ENCODE results near the gene STOML2.
"Not testable (repeated sequence)": the region's sequence is repeated elsewhere in the genome, so short reads cannot be mapped to it uniquely, and the experiment has no call there.

STOML2 gene

GRCh38 chr9:35102769-35103659 is at the start of gene STOML2:
Gene STOML2, minus strand, starts transcription at chr9:35103131. Its CDS starts 37 bp downstream, at chr9:35103094.
- peak within 1 kb of the TSS; percentile 57 to 87 (median 64) for H3K4me3 ChIP-seq

DNA sequence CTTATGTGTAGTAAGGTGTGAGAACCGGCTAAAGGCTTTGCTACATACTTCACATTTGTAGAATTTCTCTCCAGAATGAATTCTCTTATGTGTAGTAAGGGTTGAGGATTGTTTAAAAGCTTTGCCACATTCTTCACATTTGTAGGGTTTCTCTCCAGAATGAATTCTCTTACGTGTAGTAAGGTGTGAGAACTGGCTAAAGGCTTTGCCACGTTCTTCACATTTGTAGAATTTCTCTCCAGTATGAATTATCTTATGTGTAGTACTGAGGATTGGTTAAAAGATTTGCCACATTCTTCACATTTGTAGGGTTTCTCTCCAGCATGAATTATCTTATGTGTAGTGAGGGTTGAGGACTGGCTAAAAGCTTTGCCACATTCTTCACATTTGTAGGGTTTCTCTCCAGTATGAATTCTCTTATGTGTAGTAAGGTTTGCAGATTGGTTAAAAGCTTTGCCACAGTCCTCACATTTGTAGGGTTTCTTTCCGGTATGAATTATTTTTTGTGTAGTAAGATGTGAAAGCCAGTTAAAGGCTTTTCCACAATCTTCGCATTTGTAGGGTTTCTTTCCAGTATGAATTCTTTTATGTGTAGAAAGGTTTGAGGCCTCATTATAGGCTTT is 45.1 kb upstream of the STOML2 start:
- H3K4me3 ChIP-seq, H3K27ac ChIP-seq: not testable (repeated sequence)

More at GRCh38 chr9:35102769-35103659, at the start of gene STOML2:
- H3K27ac ChIP-seq, result peak within 1 kb of the TSS; percentile 34 to 97 (median 89)

DNA sequence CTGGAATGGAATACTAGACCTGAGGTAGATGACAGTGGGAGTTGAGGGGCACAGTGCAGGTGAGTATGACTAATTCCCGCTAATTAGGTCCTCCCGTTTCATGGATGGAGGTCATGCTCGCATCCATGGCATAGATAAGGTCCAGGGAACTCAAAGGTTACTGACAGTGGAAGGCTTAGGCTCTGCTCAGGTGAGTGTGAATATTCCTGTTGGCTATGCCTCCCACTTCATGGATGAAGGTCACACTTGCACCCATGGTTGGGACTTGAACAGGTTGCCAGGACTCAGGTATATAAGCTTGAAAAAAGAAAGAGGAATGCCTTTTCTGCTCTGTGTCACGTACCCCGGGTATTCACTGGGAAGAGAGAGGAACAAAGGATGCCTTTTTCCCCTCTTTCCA is 39.1 kb upstream of the STOML2 start:
- Histone ChIP-seq H3K4me3 (no peak overlapping the region), H3K27ac (no peak overlapping the region)

GRCh38 chr9:35140093-35140492 is 37.2 kb upstream of the STOML2 start:
- no peak overlapping the region for H3K27ac ChIP-seq
- H3K4me3 ChIP-seq, result no peak overlapping the region

GRCh38 chr9:35136866-35137265 is 33.9 kb upstream of the STOML2 start:
- no peak overlapping the region for H3K27ac ChIP-seq
- no peak overlapping the region for H3K4me3 ChIP-seq

- H3K4me3 ChIP-seq, result no peak overlapping the region
Measured at GRCh38 chr9:35135988-35136387, 33.1 kb upstream of the STOML2 start.

DNA sequence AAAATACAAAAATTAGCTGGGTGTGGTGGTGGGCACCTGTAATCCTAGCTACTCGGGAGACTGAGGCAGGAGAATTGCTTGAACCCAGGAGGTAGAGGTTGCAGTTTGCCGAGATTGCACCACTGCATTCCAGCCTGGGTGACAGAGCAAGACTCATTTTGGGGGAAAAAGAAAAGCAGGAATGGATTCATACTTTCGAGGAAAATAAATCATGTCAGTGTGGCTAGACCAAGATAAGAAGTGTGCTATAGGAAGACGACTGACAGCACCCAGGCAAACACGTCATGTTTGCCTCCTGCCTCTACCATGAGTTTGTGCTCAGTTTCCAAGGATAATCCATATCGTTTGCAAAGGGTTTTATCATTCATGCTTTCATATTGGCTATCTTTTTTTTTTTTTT is 32.0 kb upstream of the STOML2 start:
- Histone ChIP-seq H3K27ac (no peak overlapping the region), H3K4me3 (no peak overlapping the region)

More at GRCh38 chr9:35135988-35136387, 33.1 kb upstream of the STOML2 start:
- H3K27ac ChIP-seq, result no peak overlapping the region

- peak overlapping the region in 5 of 7 experiments; percentile 49 to 63 (median 57) for H3K4me3 ChIP-seq
Measured at GRCh38 chr9:35116898-35117551, 14.1 kb upstream of the STOML2 start.

GRCh38 chr9:35116539-35116897 is 13.6 kb upstream of the STOML2 start:
- peak overlapping the region; percentile 49 to 63 (median 57) for H3K4me3 ChIP-seq
- peak overlapping the region in 18 of 21 experiments; percentile 14 to 97 (median 90) for H3K27ac ChIP-seq

More at GRCh38 chr9:35116898-35117551, 14.1 kb upstream of the STOML2 start:
- peak overlapping the region in 16 of 21 experiments; percentile 3 to 97 (median 86) for H3K27ac ChIP-seq

DNA sequence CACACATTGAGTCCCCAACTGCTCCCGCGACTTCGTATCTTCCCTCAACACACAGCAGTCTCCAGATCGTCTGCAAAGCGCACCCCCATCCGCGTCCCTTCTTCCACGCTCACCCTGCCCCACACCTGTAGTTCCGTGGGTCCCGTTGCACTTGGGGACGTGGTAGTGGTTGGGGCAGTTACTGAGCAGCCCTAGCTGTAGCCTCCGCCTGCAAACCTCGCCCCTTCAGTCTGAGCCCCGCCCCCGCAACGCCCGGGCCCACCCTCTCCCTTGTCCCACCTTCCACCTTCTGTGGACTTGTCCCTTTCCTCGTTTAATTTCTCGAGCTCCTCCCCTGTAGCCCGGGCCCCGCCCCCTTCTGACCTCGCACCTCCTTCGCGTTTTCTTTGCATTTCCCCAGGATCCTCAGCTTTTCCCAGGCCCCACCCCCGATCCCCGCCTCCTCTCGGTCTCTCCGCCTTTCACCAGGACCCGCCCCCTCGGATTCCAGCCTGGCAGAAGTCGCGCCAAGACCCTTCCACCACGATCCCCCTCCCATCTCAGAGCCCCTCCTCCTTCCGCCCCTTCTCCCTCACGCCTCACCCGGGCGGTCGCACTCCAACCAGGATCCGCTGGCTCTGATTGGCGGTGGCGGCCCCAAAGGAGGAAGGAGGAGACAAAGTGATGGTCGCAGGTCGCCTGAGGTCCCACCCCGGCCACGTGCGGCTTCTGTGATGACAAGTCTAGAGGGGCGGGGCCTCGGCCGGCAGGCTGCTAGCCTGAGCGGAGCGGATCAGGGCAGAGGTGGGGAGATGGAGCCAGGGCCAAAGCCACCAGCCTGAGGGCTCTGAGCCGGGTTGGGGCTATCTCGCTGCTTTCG is 13.0 kb upstream of the STOML2 start, which contains the start of gene ATOSB:
TSS of gene ATOSB (minus strand) at position 183 of the 859 bp plus-strand sequence. CDS start 7,588 bp downstream, outside the sequence.
- H3K4me3 ChIP-seq, result peak within 1 kb of the TSS; percentile 49 to 63 (median 57)

DNA sequence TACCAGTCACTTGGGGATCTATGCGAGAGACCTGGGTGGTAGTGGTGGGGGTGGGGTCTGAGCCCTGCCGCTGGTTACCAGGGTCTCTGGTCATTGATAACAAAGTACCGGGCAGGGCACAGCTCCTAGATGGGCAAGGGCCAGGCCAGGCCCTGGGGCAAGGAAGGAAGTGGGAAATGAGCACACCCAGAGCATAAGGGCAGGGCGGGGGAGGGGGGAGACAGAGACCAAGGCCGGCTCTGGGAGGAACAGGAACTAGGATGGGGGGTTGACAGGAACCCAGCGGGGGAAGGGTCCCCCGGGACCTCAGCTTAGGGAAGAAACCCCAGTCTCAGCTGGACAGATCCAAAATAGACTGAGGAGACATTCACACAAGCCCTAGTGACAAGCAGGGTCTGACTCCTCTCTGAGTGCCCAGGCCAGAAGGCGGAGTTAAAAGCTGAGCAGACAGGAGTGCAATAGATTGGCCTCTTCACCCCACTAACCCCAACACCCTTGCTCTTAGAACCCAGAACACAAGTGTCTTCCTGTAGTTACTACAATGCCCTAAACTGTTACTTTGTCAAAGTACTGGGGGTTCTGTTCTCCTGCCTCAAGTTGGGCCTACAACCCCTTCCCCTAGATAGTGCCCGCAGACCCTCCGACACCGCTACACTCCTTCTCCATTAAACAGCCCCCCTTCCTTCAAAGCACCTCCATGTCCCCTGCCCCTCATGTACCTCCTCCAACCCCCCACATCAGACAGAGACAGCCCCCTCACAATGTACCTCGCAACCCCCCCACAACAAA is 12.1 kb upstream of the STOML2 start:
- H3K27ac ChIP-seq, result peak overlapping the region; percentile 36 to 97 (median 90)
- peak overlapping the region; percentile 49 to 63 (median 57) for H3K4me3 ChIP-seq

More for the DNA sequence above, 13.0 kb upstream of the STOML2 start, which contains the start of gene ATOSB:
- peak within 1 kb of the TSS; percentile 36 to 97 (median 90) for H3K27ac ChIP-seq

GRCh38 chr9:35114113-35114839 is 11.3 kb upstream of the STOML2 start:
- H3K27ac ChIP-seq, result peak overlapping the region; percentile 36 to 97 (median 90)
- peak overlapping the region; percentile 49 to 63 (median 57) for H3K4me3 ChIP-seq

DNA sequence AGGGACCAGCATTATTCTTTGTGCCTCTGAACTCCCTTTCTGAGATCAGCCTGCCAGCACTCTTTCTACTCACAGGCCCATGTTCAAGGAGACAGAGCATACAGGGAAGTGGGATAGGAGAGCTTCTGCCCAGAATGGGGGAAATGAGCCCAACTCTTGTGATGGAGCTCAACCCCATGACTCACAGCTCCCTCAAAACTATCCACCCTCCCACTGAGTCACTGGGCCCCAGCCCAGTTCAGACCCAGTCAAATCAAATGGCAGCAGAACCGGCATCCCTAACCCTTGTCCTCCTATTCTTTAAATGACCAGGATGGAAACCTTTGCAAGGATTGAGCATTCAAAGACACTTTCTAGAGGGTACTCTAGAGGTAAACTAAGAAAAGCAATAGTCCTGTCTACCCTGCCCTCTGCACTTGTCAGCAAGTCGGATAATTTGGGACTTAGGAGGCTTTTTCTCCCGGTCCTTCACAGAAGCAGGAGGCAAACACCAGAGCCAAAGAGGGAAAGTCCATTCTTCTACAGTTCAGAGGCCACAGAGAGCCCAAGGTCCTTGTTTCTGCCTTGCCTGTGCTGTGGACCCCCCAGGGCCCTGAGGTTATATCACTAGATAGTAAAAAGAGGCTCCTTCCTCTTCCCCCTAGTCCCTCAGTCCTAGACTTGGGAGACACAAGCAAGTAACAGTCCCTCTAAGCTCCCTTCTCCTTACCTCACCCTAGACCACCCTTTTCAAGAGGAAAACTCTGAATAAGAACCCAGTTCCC is 9.5 kb upstream of the STOML2 start:
- peak overlapping the region in 20 of 21 experiments; percentile 68 to 97 (median 87) for H3K27ac ChIP-seq
- peak overlapping the region in 4 of 7 experiments; percentile 14 to 75 (median 62) for H3K4me3 ChIP-seq

DNA sequence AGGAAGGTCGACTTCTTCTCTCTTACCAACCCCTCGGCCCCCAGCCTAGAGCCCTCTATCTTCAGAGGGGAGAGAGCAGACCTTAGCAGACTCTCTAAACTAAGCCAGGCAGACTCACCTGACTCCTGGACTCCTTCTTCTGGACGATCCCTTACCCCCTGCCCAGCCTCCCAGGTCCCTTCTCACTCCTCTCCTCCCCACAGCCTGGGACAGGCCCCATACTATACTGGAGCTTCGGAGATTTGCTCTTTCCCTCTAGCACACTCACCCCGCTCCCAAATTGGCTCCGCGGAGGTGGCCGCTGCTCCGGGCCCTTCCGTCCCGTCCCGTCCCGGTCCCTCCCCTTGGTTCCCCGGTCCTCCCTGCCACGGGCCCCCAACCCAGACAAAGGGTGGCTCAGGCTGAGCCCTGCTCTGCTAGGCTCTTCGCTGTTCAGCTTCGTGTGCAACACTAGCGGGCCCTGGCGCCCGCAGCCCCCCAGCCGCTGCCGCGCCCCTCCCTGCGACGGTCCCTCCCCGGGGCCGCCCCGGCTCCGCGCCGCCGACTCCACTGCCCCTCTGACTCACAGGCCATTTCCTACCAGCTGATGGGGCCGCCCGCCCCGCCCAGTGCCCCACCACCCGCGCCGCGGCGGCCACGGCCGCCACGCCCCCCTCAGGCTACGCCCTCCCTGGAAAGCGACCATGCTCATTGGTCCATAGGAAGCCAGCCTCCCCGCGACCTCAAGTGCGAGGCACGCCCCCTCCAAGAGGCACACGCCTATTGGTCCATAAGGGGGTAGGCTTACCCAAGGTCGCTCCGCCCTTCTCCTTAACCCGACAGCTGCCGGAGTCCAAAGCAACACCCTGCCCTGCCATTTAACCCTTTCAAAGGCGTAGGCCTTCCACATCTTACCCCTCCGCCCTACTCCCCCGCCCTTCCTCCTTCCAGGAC is 8.3 kb upstream of the STOML2 start:
- Histone ChIP-seq H3K27ac (peak overlapping the region; percentile 66 to 97 (median 91)), H3K4me3 (peak overlapping the region; percentile 53 to 83 (median 65))

DNA sequence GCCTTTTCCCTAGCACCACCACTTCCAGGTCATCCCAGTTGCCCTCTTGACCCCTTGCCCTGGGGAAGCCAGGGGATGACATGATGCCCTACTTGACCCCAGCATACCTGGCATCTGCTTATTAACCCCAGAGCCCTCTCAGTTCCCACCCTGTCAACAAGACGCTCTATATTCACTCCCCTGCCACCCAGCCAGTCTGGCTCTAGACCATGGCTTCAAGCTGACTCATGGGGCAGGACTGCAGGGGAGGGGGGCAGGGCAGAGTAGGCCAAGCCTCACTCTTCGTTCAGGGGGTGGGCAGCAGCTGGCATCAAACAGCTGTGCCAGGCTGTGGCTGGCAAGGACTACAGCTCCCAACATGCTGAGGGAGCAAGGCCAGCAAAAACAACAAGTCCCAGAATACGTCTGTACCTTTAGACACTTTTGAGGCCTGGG is 7.4 kb upstream of the STOML2 start:
- Histone ChIP-seq H3K4me3 (peak overlapping the region in 5 of 7 experiments; percentile 58 to 75 (median 65)), H3K27ac (peak overlapping the region in 15 of 21 experiments; percentile 81 to 97 (median 93))

Data from skin epidermis (tissue), 12 donors.